ENCODE data around the gene CDK17. TPM values are rescaled to one million over a fixed set of nuclear protein-coding genes. Genes with fewer than 3 reads are reported as not detected.

The CDK17 gene
- total RNA-seq, 1 experiment from 2014 or later = 23.9 TPM

DNA sequence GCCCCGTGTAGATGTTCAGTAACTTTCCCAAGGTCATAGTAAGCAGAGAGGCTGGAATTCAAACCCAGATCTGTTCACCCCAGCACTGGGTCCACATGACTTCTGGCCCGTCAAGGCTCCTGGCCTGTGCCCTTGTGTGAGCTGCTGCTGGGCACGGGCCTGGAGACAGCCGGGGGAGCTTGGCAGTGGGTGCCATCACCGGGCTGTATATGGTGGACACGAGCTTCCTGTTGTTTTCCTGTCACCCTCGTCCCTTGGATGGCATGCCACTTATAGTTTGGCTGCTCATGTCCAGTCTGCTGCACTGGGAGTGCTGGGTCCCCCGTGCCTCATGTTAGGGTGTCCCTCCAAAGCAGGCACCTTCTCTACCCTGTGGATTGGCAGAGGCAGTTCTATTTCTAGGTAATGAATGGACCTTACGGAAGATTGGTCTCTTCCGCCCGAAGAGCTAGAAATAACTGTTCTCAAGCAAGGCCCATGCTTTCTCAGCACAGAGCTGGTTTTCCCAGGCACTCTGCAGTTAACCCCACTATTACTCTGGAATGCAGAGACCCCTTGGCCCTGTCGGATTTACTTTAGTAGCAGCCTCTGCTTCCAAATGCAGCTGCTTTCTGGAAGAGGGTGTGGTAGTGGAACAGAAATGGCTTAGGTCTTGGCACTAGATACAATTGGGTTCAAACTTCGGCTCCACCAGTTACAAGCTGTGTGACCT is 161.7 kb downstream of the CDK17 start:
- TF ChIP-seq, protein P1, sequence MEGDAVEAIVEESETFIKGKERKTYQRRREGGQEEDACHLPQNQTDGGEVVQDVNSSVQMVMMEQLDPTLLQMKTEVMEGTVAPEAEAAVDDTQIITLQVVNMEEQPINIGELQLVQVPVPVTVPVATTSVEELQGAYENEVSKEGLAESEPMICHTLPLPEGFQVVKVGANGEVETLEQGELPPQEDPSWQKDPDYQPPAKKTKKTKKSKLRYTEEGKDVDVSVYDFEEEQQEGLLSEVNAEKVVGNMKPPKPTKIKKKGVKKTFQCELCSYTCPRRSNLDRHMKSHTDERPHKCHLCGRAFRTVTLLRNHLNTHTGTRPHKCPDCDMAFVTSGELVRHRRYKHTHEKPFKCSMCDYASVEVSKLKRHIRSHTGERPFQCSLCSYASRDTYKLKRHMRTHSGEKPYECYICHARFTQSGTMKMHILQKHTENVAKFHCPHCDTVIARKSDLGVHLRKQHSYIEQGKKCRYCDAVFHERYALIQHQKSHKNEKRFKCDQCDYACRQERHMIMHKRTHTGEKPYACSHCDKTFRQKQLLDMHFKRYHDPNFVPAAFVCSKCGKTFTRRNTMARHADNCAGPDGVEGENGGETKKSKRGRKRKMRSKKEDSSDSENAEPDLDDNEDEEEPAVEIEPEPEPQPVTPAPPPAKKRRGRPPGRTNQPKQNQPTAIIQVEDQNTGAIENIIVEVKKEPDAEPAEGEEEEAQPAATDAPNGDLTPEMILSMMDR (conservative IDR thresholded peaks at IDR 0.05; ENCODE audit: low read depth, low read length) = no peak
- TF ChIP-seq EZH2phosphoT487 (IDR thresholded peaks at IDR 0.05; ENCODE audit: borderline replicate concordance, low read length) (no peak), EZH2 (IDR thresholded peaks at IDR 0.05; ENCODE audit: low read length, unreplicated experiment) (no peak)
- no peak for ATAC-seq
- intact Hi-C loops (cut with micrococcal nuclease) = no loop called here
- Histone ChIP-seq H3K36me3 (ENCODE audit: low read depth, low read length) (no peaks in the 10 kb centered on the region; the same call in 1 of the 2 replicates), H3K4me3 (ENCODE audit: low read length) (no peak overlapping the region), H3K27me3 (ENCODE audit: low read length) (no peaks in the 10 kb centered on the region), H3K27ac (ENCODE audit: low read length) (peak overlapping the region; percentile 80), H2AFZ (ENCODE audit: low read length) (no peak overlapping the region), H4K20me1 (ENCODE audit: low read length) (no peaks in the 10 kb centered on the region), H3F3A (ENCODE audit: low read length, unreplicated experiment) (no peaks in the 10 kb centered on the region), H3K9ac (ENCODE audit: low read length) (no peak overlapping the region), H3K9me2 (replicated peaks; ENCODE audit: low read length) (no peaks in the 10 kb centered on the region), H3K4me2 (ENCODE audit: low read length) (peak overlapping the region; percentile 63), H3K4me1 (ENCODE audit: insufficient read depth, low read length) (peaks cover 21% of the 10 kb centered on the region), H3K79me2 (ENCODE audit: low read length) (peaks cover 34% of the 10 kb centered on the region), H3K9me3 (ENCODE audit: low read length) (no peaks in the 10 kb centered on the region)
- CTCF ChIA-PET = interaction anchor here (1.3 kb wide), 1 partner anchor 23 kb away, joined by 5 read pairs; no protein-coding TSS in a partner anchor
- no TSS peak for BruUV-seq (replicated peaks)
- POLR2A ChIA-PET (ENCODE audit: unreplicated experiment) = no interaction called here
- no peak for DNase-seq

DNA sequence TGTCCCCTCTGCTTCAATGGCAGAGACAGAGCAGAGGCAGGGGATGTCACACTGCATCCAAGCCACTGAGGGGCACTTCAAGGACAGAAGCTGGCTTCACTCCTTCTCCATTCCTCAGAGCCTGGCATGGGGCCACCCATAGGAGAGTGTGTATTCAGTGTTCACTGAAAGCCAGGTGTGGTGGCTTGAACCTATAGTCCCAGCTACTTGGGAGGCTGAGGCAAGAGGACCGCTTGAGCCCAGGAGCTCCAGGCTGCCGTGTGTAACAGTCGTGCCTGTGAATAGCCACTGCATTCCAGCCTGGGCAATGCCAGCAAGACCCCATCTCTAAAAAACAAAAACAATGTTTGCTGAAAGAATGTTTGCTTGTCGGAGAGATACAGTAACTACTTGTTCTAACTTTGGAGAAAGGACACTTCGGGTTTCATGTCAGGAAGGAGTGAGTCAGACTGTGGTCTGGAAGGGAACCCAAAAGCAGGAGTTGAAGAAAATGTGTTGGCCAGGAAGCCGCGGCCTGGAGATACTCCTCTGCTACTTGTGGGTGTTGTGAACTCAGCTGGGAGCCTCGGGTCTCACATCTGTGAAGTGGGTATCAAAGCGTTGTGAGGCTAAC is 162.7 kb downstream of the CDK17 start:
- no peaks in the 10 kb centered on the region; the same call in 1 of the 2 replicates for H3K36me3 ChIP-seq (ENCODE audit: low read depth, low read length)
- H3K27ac ChIP-seq (ENCODE audit: low read length) = peak overlapping the region; percentile 80
- TF ChIP-seq, protein P1 (conservative IDR thresholded peaks at IDR 0.05; ENCODE audit: low read depth, low read length) = no peak
- no peak for TF ChIP-seq EZH2phosphoT487 (IDR thresholded peaks at IDR 0.05; ENCODE audit: borderline replicate concordance, low read length)
- no peak for TF ChIP-seq EZH2 (IDR thresholded peaks at IDR 0.05; ENCODE audit: low read length, unreplicated experiment)
- H3K4me2 ChIP-seq (ENCODE audit: low read length) = peak overlapping the region; percentile 63
- no peaks in the 10 kb centered on the region for H4K20me1 ChIP-seq (ENCODE audit: low read length)
- H3F3A ChIP-seq (ENCODE audit: low read length, unreplicated experiment) = no peaks in the 10 kb centered on the region
- H3K9me2 ChIP-seq (replicated peaks; ENCODE audit: low read length) = no peaks in the 10 kb centered on the region
- no peaks in the 10 kb centered on the region for H3K9me3 ChIP-seq (ENCODE audit: low read length)
- intact Hi-C loops (cut with micrococcal nuclease) = loop anchor here (1.0 to 2.0 kb wide), 2 partner anchors 18 to 163 kb away; partner anchors contain the start of gene CDK17
- H3K79me2 ChIP-seq (ENCODE audit: low read length) = peaks cover 39% of the 10 kb centered on the region
- H3K4me3 ChIP-seq (ENCODE audit: low read length) = peak overlapping the region; percentile 31; the same call in 1 of the 2 replicates
- peaks cover 21% of the 10 kb centered on the region for H3K4me1 ChIP-seq (ENCODE audit: insufficient read depth, low read length)
- no peaks in the 10 kb centered on the region for H3K27me3 ChIP-seq (ENCODE audit: low read length)
- H3K9ac ChIP-seq (ENCODE audit: low read length) = no peak overlapping the region
- ChIA-PET CTCF (interaction anchor here (1.3 kb wide), 1 partner anchor 22 kb away, joined by 5 read pairs; no protein-coding TSS in a partner anchor), POLR2A (ENCODE audit: unreplicated experiment) (interaction anchor here (0.6 kb wide), 1 partner anchor 440 kb away, joined by 15 read pairs; no protein-coding TSS in a partner anchor)
- DNase-seq (peak; percentile 93), ATAC-seq (peak; percentile 94)
- no TSS peak for BruUV-seq (replicated peaks)
- no peak overlapping the region for H2AFZ ChIP-seq (ENCODE audit: low read length)

Measured in PC-3 (cell line).